Right atrium auricular region (tissue), 2 donors: ENCODE measurements around the gene FBLN5. TPM values are rescaled to one million over a fixed set of nuclear protein-coding genes. Genes with fewer than 3 reads are reported as not detected.

Source experiments
- DNase-seq: peaks from one replicate; pipeline ENCODE4 v3.0.0-alpha.2; 2019; ENCODE audit warnings: low spot score
- H3K27ac ChIP-seq, 2 donors: fragments of 200-600 bp; sonication (generic); 1 replicate in 1 of 2; 2 replicates in 1 of 2; pipeline ENCODE4 v1.5.1; 2016 to 2019
- H3K27me3 ChIP-seq, 2 donors: fragments of 200-600 bp; sonication (generic); one replicate each; pipeline versions ENCODE4 v1.5.1 to v1.6.0; 2017 to 2019
- H3K36me3 ChIP-seq: fragments of 200-600 bp; sonication (generic); one replicate; pipeline ENCODE4 v1.5.1; 2016
- H3K4me1 ChIP-seq, 2 donors: fragments of 200-600 bp; sonication (generic); one replicate each; pipeline versions ENCODE4 v1.5.1 to v1.6.0; 2017 to 2019
- H3K4me3 ChIP-seq, 2 donors: fragments of 200-600 bp; sonication (generic); 1 replicate in 1 of 2; 2 replicates in 1 of 2; pipeline ENCODE4 v1.5.1; 2017 to 2019; ENCODE audit warnings: mild to moderate bottlenecking in 1 of 2, moderate library complexity in 1 of 2
- H3K9me3 ChIP-seq, 2 donors: fragments of 200-600 bp; sonication (generic); one replicate each; pipeline ENCODE4 v1.5.1; 2019
- total RNA-seq, 2 donors: library from RNA; depleted of rRNA; stranded (reverse); fragments of >200 nt; gene quantifications; one replicate each; pipeline ENCODE4 v1.1.0, GENCODE V29; 2016
- TF ChIP-seq, protein P1 (sequence below), 2 donors: fragments of 200-600 bp; sonication (generic); IDR thresholded peaks; one replicate each; pipeline ENCODE4 v1.5.1; 2019; ENCODE audit warnings: antibody characterized with exemption in 2 of 2

Gene FBLN5
- total RNA-seq, 2 donors from 2014 or later = 125 to 132 TPM

DNA sequence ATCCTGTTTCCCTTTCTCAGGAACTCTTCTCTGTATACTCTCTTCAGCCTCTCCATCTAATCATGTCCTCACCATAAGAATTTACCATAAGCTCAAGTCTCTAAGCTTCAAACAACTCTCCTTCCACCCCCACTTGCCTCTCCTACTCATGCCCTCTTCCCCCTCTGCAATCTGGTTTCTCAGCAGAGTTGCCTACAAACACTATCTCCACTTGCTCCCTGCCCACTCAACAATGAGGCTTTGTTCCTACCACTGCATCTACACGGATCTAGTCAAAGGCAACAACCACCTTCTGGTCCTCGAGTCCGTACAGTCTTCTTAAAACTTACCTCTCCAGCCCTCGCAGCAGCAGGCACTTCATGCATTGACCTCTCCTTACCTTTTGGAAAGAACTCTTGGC lies 17.2 kb upstream of the FBLN5 start:
- no peaks in the 10 kb centered on the region for H3K27me3 ChIP-seq
- no peaks in the 10 kb centered on the region for H3K9me3 ChIP-seq
- H3K4me1 ChIP-seq = no peaks in the 10 kb centered on the region
- no peak overlapping the region for H3K27ac ChIP-seq
- no peak for DNase-seq
- H3K36me3 ChIP-seq = peaks cover 27% of the 10 kb centered on the region
- TF ChIP-seq, protein P1, sequence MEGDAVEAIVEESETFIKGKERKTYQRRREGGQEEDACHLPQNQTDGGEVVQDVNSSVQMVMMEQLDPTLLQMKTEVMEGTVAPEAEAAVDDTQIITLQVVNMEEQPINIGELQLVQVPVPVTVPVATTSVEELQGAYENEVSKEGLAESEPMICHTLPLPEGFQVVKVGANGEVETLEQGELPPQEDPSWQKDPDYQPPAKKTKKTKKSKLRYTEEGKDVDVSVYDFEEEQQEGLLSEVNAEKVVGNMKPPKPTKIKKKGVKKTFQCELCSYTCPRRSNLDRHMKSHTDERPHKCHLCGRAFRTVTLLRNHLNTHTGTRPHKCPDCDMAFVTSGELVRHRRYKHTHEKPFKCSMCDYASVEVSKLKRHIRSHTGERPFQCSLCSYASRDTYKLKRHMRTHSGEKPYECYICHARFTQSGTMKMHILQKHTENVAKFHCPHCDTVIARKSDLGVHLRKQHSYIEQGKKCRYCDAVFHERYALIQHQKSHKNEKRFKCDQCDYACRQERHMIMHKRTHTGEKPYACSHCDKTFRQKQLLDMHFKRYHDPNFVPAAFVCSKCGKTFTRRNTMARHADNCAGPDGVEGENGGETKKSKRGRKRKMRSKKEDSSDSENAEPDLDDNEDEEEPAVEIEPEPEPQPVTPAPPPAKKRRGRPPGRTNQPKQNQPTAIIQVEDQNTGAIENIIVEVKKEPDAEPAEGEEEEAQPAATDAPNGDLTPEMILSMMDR (IDR thresholded peaks at IDR 0.05) = no peak
- no peak overlapping the region for H3K4me3 ChIP-seq

DNA sequence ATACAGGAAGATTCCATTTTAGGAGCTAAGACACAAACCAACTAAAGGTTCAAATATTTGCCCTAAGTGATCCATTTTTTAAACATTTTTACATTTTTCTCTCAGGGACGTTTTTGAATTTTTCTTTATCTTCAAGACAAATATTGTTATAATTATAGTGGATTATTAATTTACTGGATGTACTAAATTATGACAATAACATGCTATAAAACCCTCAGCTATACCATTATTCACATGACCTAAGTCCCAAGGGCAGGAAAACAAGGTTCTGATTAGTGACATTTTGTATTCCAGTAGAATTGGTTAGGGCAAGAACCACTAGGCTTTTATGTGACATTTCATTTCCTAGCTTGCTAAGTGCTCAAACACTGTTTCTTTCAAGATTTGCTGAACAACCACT lies 16.5 kb upstream of the FBLN5 start:
- no peak overlapping the region for H3K27ac ChIP-seq
- no peaks in the 10 kb centered on the region for H3K27me3 ChIP-seq
- no peak for DNase-seq
- no peaks in the 10 kb centered on the region for H3K9me3 ChIP-seq
- H3K4me3 ChIP-seq = no peak overlapping the region
- TF ChIP-seq, protein P1 (IDR thresholded peaks at IDR 0.05) = no peak
- peaks cover 19% of the 10 kb centered on the region for H3K36me3 ChIP-seq
- H3K4me1 ChIP-seq = no peaks in the 10 kb centered on the region

DNA sequence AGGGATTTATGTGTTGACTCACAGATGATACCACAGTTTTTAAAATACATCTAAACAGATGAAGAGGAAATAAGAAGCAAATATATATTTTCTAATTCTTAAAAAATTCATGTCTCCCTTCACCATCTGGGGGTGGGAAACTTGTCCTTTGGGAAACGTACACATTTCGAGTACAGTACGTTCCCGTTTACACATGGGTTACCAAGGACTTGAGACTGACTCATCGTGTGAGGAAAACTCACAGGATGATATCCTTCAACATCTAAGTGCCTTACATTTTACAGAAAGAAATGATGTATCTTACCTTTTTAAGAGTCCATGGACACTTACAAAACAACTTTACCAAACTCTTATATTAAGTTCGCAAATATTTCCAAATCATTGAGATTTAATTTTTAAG lies 16.0 kb upstream of the FBLN5 start:
- H3K4me3 ChIP-seq = no peak overlapping the region
- TF ChIP-seq, protein P1 (IDR thresholded peaks at IDR 0.05) = no peak

DNA sequence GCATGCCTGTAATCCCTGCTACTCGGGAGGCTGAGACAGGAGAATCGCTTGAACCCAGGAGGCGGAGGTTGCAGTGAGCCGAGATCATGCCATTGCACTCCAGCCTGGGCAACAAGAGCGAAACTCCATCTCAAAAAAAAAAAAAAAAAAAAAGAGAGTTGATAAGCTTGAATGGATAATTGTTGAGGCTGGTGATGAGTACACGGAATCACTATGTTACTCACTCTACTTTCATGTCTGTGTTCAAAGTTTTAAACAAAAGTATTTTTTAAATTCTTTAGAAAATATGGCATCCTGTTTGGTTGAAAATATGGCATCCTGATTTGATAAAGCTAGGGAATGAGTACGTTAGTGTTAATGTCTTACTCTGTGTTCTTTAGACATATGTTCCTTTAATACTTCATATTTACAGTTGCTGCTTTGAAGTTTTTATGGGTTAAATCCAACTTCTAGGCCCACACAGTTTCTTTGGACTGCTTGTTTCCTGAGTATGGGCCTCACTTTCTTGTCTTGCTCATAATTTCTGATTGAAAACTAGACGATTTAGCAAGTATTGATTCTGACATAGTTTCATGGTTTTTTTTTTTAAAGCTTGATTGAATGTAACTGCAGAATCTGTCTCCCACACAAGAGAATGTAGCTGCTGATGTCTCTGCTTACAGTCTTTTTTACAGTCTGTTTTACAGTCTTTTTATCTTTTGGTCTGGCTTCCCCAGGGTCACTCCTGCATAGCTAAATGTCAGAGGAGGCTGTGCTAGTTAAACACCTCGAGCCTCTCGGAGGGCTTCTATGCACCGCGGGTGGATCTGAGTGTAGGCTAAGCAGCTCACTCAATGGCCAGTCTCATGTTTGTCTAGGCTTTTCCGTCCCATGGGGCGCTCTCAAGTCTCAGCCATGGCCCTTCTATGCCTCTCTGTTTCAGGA lies 14.1 kb upstream of the FBLN5 start:
- no peak for DNase-seq

More for the DNA sequence above, 16.0 kb upstream of the FBLN5 start:
- no peaks in the 10 kb centered on the region for H3K4me1 ChIP-seq
- no peaks in the 10 kb centered on the region for H3K9me3 ChIP-seq
- H3K36me3 ChIP-seq = peaks cover 14% of the 10 kb centered on the region
- H3K27ac ChIP-seq = no peak overlapping the region
- no peaks in the 10 kb centered on the region for H3K27me3 ChIP-seq
- no peak for DNase-seq

DNA sequence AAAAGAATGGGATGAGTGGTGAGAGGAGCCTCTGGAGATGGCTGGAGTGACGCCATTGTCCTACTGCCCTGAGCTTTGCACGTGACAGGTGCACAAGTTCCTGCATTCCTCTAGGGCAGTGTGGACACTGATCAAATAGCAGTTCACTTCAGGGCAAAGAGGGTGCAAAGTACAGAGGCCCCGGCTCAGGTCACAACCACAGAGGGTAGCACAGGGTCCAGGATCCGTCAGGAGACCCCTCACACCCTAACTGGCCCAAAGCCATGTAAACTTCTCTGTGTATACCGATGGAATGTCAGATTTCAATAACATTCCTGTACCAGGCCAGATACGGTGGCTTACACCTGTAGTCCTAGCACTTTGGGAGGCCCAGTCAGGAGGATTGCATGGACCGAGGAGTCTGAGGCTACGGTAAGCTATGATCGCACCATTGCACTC lies 10.4 kb upstream of the FBLN5 start:
- TF ChIP-seq, protein P1 (IDR thresholded peaks at IDR 0.05) = no peak
- Histone ChIP-seq H3K9me3 (no peaks in the 10 kb centered on the region), H3K4me3 (no peak overlapping the region), H3K27ac (no peak overlapping the region), H3K36me3 (no peaks in the 10 kb centered on the region), H3K27me3 (no peaks in the 10 kb centered on the region), H3K4me1 (no peaks in the 10 kb centered on the region)
- no peak for DNase-seq

More for the DNA sequence above, 14.1 kb upstream of the FBLN5 start:
- TF ChIP-seq, protein P1 (IDR thresholded peaks at IDR 0.05) = no peak
- H3K9me3 ChIP-seq = no peaks in the 10 kb centered on the region
- no peak overlapping the region for H3K27ac ChIP-seq
- no peak overlapping the region for H3K4me3 ChIP-seq
- H3K36me3 ChIP-seq = no peaks in the 10 kb centered on the region
- no peaks in the 10 kb centered on the region for H3K4me1 ChIP-seq
- no peaks in the 10 kb centered on the region for H3K27me3 ChIP-seq
